H1 (cell line): ENCODE data around the gene TBCD.

ENCODE experiments used
- ASH2L ChIP-seq: fragments of 200-600, 300-600 bp; sonication (generic); IDR thresholded peaks from one replicate; pipeline ENCODE4 v1.7.1; 2017; ENCODE audit warnings: low read length
- CTCF ChIP-seq, 3 experiments: IDR thresholded peaks; 1 replicate in 2 of 3; 2 replicates in 1 of 3; pipeline versions ENCODE4 v1.5.1 to v1.6.1; 2011; ENCODE audit warnings: low read length in 3 of 3, mild to moderate bottlenecking in 3 of 3, inconsistent platforms in 2 of 3, low read depth in 1 of 3, moderate library complexity in 1 of 3; ENCODE audit not compliant: insufficient read depth in 1 of 3; ENCODE audit errors: control extremely low read depth in 1 of 3
- GABPA ChIP-seq: IDR thresholded peaks from 2 replicates; pipeline ENCODE4 v1.6.1; 2011; ENCODE audit warnings: mild to moderate bottlenecking, low read length, moderate library complexity, borderline replicate concordance; ENCODE audit not compliant: insufficient read depth
- KDM1A ChIP-seq: fragments of 200-600, 300-600 bp; sonication (generic); IDR thresholded peaks from 2 replicates; pipeline ENCODE4 v1.7.1; 2016; ENCODE audit warnings: mild to moderate bottlenecking, low read length, borderline replicate concordance
- SIN3A ChIP-seq, 2 experiments: IDR thresholded peaks in 1 of 2; conservative IDR thresholded peaks in 1 of 2; 2 replicates each; pipeline ENCODE4 v1.6.1; 2011 to 2012; ENCODE audit warnings: low read length in 2 of 2, improper control_type of control experiment in 1 of 2, low read depth in 1 of 2, mild to moderate bottlenecking in 1 of 2
- TEAD4 ChIP-seq: IDR thresholded peaks from 2 replicates; pipeline ENCODE4 v1.6.1; 2012; ENCODE audit warnings: low read depth, low read length, inconsistent platforms, mixed read lengths
- USF2 ChIP-seq: IDR thresholded peaks from 2 replicates; pipeline ENCODE4 v1.6.1; 2011; ENCODE audit warnings: low read length, improper control_type of control experiment

- TF ChIP-seq SIN3A (conservative IDR thresholded peaks at IDR 0.05 in 1 of 2, IDR thresholded peaks at IDR 0.05 in 1 of 2; ENCODE audit: low read depth in 1 of 2, low read length in 2 of 2), result no peak
- no peak for TF ChIP-seq CTCF (IDR thresholded peaks at IDR 0.05; ENCODE audit: control extremely low read depth in 1 of 3, insufficient read depth in 1 of 3, low read depth in 1 of 3, low read length in 3 of 3)
- TF ChIP-seq KDM1A, result no peak
- TF ChIP-seq GABPA, result no peak
- TF ChIP-seq ASH2L, result no peak
- no peak for TF ChIP-seq USF2
- no peak for TF ChIP-seq TEAD4
These were observed 112.9 kb downstream of the TBCD start for GRCh38 chr17:82864713-82865248.
